Measurements from ENCODE around the gene SLC24A1.

SLC24A1 gene

DNA sequence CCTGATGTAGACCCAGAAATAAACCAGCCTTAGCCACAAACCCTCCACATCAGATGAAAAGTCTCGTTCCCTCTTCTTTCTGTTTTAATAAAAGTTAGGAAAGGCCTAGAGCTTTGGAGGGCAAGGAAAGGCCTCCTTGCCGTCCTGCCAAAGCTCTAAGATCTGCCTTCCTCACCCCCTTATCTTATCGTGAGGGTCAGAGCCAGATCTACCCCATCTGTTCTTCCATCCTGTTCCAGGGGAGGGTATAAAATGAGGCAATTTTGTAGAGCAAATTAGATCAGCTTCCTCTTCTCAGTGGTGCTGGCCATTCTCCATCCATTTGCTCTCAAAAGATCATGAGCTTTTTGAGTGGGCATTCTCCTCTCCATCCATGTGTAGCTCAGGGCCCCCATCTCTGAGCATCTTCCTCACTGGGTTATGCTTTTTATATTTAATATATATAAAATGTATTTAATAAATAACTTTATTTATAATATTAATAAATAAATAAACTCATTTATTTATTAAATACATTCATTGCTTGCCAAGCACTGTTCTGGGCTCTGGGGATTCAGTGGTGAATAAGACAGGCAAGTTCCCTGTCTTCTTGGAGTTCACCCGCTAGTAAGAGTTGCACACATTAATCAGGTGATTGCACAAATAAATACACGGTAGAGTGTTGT is 2.0 kb upstream of the SLC24A1 start:
- DNase-seq = no peak

GRCh38 chr15:65620833-65621232 is 905 bp upstream of the SLC24A1 start:
- no peak for DNase-seq

DNA sequence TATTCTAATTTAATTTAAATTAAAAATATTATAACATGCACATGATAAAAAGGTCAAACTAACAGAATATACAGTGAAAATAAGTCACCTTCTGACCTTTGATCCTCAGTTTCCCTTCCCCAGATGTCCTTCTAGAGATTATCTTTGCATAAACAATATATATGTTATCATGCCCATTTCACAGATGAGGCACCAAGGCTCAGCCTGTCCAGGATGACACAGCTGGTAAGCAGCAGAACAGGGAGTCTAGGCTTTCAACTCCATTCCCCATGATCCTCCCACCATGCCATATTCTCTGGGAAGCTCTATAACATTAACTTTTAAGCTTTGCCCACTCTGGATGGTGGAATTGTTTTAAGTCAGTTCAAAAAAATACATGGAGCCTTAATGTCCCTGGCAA is 1.4 kb downstream of the SLC24A1 start:
- DNase-seq = no peak

GRCh38 chr15:65626856-65627255 is 5.1 kb downstream of the SLC24A1 start:
- DNase-seq = no peak

- DNase-seq = no peak
Observed at GRCh38 chr15:65629548-65629947, 7.8 kb downstream of the SLC24A1 start.

DNA sequence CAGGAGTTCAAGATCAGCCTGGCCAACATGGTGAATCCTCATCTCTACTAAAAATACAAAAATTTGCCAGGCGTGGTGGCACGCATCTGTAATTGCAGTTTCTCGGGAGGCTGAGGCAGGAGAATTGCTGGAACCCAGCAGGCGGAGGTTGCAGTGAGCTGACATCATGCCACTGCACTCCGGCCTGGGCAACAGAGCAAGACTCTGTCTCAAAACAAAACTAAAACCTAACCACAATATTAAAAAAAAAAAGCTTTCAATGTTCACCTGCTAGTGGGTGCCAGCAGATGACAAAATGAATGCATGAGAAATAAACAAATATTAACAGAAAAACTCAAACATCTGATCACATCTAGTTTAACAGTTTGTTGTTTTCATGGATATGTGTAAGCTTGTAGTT is 9.0 kb downstream of the SLC24A1 start:
- DNase-seq = no peak

- no peak for DNase-seq
Observed at GRCh38 chr15:65631503-65631902, 9.8 kb downstream of the SLC24A1 start.

GRCh38 chr15:65632780-65633375 is 11.1 kb downstream of the SLC24A1 start:
- DNase-seq = no peak

DNA sequence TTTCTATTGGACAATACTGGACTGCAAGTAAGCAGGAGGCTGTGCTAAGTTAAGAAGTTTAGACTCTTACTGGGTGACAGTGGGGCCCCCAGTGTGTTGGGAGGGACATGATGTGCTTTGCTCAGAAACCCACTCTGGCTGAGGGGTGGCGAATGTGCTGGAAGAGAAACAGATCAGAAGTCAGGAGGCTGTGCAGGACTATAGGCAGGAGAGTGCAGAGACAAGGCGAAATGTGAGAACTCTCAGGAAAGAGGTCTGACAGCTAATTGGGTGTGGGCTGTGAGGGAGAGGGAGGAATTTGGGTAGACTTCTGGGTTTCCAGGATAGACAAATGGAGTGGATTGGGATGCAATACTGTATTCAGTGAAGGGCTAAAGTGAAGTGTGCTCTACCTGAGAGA is 12.0 kb downstream of the SLC24A1 start:
- DNase-seq = no peak

DNA sequence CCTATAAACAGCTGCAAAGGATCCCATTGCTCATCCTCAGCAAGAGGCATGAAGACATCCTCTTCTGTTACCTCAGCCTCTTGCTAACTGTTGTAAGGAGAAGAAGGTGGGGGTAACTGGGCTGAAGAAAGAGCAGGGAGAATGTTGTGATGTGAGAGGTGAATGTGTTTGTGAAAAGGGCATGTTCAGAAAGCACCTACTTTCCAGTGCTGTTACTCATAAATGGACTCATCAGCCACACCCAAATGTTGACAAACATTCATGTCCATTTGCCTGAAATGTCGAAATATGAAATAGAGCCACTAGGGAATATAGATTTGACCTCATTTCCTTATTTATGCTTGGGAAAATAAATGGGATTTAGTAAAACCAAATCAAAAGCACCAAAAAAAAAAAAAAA is 12.6 kb downstream of the SLC24A1 start:
- no peak for DNase-seq

DNA sequence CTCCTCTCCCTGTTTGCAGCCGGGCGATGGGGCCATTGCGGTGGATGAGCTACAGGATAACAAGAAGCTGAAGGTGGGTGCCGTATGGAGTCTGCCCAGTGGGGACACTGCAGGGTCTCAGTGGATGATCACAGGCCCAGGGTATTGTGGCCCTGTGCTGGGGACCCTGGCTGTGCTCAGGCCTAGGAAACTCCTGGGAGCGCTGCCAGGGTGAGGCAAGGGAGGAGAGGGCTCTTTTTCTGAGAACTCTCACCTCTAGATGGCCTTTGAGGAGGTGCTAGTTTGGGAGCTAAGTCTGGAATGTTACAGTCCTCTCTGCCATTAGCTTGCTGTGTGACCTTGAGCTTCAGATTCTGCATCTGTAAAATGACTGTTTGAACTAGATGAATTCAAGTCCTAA is 16.4 kb downstream of the SLC24A1 start:
- no peak for DNase-seq

DNA sequence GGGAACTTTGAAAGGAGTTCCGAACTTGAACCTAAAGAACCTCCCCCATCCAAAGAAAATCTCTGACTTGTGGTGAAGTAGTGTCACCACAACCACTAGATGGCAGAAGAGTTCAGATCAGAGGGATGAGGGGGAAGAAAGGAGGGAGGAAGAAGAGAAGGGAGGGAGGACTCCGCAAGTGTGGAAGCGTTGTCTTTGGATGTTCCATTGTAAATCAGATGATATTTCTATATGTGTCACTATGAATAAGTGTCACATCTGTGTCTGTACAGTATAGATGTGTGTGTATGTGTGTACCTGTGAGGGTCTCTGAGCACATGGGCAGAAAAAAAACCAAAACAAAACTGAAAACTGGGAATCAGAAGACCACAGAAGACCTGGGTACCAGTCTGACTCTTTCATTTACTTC is 16.9 kb downstream of the SLC24A1 start:
- peak; percentile 73 for DNase-seq

DNA sequence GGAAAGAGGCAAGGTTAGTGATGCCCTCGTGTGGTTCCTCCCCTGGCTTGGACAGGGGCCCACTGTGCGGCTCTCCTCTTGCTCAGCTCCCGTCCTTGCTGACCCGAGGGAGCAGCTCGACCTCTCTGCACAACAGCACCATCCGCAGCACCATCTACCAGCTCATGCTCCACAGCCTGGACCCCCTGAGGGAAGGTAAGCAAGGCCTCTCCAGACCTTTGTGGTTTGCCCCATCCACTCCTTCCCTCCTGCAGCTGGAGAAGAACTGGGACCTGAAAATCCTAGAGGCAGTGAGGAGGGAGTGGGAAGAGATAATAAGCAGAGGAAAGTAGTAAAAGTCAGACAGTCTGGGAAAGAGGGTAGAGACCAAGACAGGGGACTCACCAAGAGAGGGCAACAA is 17.8 kb downstream of the SLC24A1 start:
- no peak for DNase-seq

DNA sequence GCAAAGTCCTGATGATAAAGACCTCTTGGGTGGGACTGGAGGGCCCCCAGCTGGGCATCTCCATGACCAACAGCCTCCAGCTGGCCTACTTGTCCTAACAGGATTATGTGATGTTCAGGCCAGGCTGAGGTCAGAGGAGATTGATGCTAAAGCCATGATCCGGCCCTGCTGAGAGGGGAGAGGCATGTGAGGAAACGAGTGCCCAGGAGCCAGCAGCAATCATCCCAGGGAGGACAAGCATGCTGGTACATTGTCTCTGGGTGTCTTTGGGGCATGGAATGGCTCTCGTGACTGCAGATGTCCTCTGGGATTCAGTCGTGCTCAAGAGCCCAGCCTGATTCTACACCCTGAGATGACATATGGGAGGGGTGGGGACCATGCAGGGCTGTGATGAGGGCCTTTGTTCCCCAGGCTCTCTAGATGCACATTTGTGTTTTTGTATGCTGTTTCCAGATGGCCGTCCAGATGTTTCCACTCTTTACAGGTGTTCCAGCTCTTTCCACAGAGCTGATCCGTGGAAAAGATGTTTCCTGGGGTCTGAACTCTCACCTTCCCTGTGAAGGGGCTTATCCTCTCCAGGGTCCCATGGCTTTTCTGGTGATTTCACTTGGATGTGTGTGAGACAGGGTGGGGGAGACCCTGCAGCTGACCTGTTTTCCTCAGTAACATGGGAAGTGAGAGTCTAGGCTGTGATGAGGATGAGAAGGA is 20.2 kb downstream of the SLC24A1 start:
- DNase-seq = no peak

GRCh38 chr15:65642594-65642993 is 20.9 kb downstream of the SLC24A1 start:
- no peak for DNase-seq

DNA sequence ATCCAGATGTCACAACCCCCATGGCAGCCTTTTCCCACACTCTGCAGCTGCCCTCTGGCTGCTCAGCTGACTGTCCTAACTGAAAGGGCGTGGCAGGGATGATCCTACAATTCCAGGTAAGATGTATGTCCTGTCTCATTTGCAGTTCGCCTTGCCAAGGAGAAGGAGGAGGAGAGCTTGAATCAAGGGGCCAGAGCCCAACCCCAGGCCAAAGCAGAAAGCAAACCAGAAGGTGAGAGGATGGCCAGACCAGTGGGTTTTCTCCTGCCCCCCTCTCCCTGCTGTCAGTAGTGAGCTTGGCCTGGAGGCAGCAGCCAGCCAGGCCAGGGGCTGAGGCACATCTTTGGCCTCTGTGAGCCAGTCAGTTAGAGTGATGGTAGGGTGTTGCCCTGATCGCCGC is 22.5 kb downstream of the SLC24A1 start:
- DNase-seq = no peak

DNA sequence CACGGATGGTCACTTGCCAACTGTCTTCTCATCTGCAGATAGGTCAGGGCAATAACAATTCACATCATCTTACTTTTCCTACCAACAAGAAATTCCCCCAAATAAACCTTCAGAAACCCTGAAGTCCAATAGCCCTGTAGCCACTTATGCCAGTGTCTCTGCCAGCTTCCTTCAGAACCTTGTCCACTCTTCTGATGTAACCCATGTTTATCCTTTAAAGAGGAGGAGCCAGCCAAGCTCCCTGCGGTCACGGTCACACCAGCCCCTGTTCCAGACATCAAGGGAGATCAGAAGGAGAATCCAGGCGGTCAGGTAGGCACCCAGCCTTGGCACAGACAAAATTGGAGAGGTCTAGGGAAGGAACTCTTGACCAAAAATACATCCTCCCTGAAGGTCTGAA is 23.7 kb downstream of the SLC24A1 start:
- DNase-seq = no peak

DNA sequence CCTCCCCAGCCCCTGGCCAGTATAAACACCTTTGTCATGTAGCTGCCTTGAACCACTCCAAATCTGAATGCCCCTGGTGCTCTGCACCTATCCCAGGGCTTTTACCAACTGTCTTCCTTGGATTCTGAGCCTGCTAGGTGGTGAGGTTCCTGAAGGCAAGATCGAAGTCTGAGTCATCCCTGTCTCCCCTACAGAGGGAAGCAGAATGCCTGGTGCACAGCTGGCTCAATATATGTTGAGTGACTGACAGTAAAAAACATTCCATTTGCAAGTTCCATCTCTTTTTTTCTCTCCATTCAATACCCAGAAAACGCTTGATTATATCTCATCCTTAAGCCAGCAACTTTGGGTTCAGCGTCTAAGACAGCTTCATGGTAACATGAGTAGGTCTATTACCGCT is 24.7 kb downstream of the SLC24A1 start:
- DNase-seq = no peak

DNA sequence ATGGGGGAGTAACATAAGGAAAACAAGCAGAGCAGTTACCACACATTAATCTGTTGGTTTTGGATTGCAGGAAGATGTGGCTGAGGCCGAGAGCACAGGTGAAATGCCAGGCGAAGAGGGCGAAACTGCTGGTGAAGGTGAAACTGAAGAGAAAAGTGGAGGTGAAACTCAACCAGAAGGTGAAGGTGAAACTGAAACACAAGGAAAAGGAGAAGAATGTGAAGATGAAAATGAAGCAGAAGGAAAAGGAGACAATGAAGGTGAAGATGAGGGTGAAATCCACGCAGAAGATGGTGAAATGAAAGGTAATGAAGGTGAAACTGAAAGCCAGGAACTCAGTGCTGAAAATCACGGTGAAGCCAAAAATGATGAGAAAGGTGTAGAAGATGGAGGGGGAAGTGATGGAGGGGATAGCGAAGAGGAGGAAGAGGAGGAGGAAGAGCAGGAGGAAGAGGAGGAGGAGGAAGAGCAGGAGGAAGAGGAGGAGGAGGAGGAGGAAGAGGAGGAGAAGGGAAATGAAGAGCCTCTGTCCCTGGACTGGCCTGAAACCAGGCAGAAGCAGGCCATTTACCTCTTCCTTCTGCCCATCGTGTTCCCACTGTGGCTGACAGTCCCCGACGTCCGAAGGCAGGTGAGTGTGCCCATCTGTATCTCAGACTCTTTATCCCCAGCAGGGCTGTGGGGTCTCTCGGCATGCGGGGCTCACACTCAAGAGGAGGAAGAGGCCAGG is 28.7 kb downstream of the SLC24A1 start:
- DNase-seq = no peak

GRCh38 chr15:65651042-65651322 is 29.2 kb downstream of the SLC24A1 start:
- no peak for DNase-seq

DNA sequence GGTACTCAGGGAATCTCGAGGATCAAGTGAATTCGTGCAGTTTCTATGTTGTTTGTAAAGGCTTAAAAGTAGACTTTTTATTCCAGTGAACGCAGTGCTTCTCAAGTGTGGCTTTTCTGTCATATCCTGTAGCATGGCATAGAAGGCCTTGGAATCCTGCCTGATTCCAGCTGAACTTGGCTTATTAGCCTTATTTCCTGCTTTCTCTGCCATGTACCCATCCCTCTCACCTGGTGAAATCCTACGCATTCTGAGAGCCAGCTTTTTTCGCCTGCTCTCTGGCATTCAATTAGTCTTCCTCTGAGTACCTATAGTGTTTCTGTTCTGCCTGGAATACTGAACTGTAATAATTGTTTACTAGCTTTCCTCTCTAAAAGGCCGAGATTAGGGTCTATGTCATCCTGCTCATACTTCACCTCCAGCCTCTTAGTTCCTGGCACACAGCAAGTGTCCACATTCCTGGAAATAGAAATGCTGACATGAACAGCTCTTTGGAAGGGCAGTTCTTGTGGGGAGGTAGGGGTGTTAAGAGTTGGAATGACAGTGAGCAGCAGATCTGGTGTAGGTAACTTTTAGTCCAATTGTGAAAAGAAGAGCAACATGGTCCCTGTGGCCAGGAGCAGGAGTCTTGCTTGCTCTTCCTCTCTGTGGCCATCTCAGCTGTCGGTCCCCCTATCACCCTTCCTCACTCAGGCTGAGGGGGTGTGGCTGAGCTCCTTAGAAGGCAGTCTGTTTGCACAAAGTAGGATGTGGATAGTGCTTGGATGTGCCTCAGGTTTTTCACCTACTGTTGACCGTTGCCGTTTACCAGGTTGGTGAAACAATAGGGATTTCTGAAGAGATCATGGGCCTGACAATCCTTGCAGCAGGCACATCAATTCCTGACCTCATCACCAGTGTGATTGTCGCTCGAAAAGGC is 30.4 kb downstream of the SLC24A1 start:
- no peak for DNase-seq

GRCh38 chr15:65653341-65653740 is 31.6 kb downstream of the SLC24A1 start:
- DNase-seq = no peak
